ENCODE data around the gene GRK7.

- TF ChIP-seq CTCF (IDR thresholded peaks at IDR 0.05) (no peak), POLR2A (IDR thresholded peaks at IDR 0.05) (no peak)
These were observed 40.6 kb upstream of the GRK7 start for GRCh38 chr3:141722648-141723047.

All from uterus (tissue), 2 donors.